HG02943 (cell line): ENCODE results near the gene DPP9.
"Not testable (repeated sequence)": the region's sequence is repeated elsewhere in the genome, so short reads cannot be mapped to it uniquely, and the experiment has no call there.

Source experiments
- ATAC-seq: cut with Tn5 transposase; IDR thresholded peaks from one replicate; pipeline ENCODE4 v1.9.1; 2021; ENCODE audit warnings: mild to moderate bottlenecking, low read depth, moderate library complexity; ENCODE audit not compliant: unreplicated experiment

DPP9 gene

GRCh38 chr19:4742723-4743646, 19.3 kb upstream of the DPP9 start:
- no peak for ATAC-seq

- no peak for ATAC-seq
These were observed 16.4 kb upstream of the DPP9 start for GRCh38 chr19:4740092-4740491.

GRCh38 chr19:4738734-4739133, 15.1 kb upstream of the DPP9 start:
- ATAC-seq, result no peak

GRCh38 chr19:4737955-4738600, 14.4 kb upstream of the DPP9 start:
- ATAC-seq, result no peak

GRCh38 chr19:4733755-4734345, 10.2 kb upstream of the DPP9 start:
- ATAC-seq, result no peak

- ATAC-seq, result no peak
These were observed 9.1 kb upstream of the DPP9 start for GRCh38 chr19:4732680-4733114.

GRCh38 chr19:4730740-4731171, 7.1 kb upstream of the DPP9 start:
- no peak for ATAC-seq

- no peak for ATAC-seq
These were observed 5.2 kb upstream of the DPP9 start for GRCh38 chr19:4728871-4729270.

GRCh38 chr19:4722671-4723594, 709 bp downstream of the DPP9 start:
- ATAC-seq, result peak; percentile 8

GRCh38 chr19:4721196-4721595, 2.4 kb downstream of the DPP9 start:
- ATAC-seq, result no peak

GRCh38 chr19:4720037-4720700, 3.5 kb downstream of the DPP9 start:
- no peak for ATAC-seq

GRCh38 chr19:4719499-4719866, 4.2 kb downstream of the DPP9 start:
- no peak for ATAC-seq

- ATAC-seq, result no peak
These were observed 5.5 kb downstream of the DPP9 start for GRCh38 chr19:4717966-4718701.

- no peak for ATAC-seq
These were observed 6.3 kb downstream of the DPP9 start for GRCh38 chr19:4717191-4717965.

- no peak for ATAC-seq
These were observed 8.0 kb downstream of the DPP9 start for GRCh38 chr19:4715529-4716221.

GRCh38 chr19:4715178-4715528, 8.5 kb downstream of the DPP9 start:
- ATAC-seq, result not testable (repeated sequence)

- no peak for ATAC-seq
These were observed 9.6 kb downstream of the DPP9 start for GRCh38 chr19:4714016-4714415.

GRCh38 chr19:4713384-4713951, 10.2 kb downstream of the DPP9 start:
- no peak for ATAC-seq
